ENCODE data around the gene USP47. TPM values are rescaled to one million over a fixed set of nuclear protein-coding genes. Genes with fewer than 3 reads are reported as not detected.

Gene USP47
- total RNA-seq, 2 experiments from 2014 or later = 42.2 to 44.1 TPM

DNA sequence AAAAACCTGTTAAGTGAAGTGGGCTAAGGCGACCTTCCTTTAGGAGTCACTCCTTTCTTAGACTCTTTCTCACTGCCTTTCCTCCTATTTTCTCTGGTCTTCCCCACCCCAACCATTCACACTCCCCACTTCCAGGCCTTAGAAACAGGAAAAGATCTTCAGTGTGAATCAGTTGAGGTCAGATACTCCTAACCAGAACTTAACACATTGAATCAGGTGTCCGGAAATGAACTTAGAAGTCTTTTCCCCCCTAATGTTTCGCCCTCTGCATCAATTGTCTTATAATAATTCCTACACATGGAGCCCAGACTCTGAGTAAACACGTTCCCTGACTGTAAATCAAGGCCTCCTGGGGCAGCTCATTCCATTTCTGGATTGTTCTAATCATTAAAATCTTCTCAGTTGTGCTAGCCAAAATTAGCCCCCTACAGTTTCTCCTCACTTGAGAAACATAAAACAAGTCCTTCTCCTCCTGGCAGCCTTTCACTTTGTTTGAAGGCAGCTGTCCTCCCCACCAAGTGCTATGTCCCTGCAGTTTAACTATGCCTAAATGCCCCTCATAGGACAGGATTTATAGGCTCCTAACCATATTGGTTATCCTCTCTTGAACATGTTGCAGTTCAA, 32.7 kb upstream of the USP47 start:
- ChIA-PET CTCF (ENCODE audit: unreplicated experiment) (interaction anchor here (1.1 kb wide), 1 partner anchor 55 kb away, joined by 3 read pairs; no protein-coding TSS in a partner anchor), POLR2A (no interaction called here)
- no peaks in the 10 kb centered on the region for H3K9me2 ChIP-seq (ENCODE audit: insufficient read depth, low read length)
- no peak overlapping the region for H3K4me2 ChIP-seq (ENCODE audit: low read length)
- no peaks in the 10 kb centered on the region for H4K20me1 ChIP-seq (ENCODE audit: insufficient read depth, low read length)
- no peak for TF ChIP-seq EZH2phosphoT487 (IDR thresholded peaks at IDR 0.05; ENCODE audit: borderline replicate concordance, low read depth, low read length)
- TF ChIP-seq, protein P1, sequence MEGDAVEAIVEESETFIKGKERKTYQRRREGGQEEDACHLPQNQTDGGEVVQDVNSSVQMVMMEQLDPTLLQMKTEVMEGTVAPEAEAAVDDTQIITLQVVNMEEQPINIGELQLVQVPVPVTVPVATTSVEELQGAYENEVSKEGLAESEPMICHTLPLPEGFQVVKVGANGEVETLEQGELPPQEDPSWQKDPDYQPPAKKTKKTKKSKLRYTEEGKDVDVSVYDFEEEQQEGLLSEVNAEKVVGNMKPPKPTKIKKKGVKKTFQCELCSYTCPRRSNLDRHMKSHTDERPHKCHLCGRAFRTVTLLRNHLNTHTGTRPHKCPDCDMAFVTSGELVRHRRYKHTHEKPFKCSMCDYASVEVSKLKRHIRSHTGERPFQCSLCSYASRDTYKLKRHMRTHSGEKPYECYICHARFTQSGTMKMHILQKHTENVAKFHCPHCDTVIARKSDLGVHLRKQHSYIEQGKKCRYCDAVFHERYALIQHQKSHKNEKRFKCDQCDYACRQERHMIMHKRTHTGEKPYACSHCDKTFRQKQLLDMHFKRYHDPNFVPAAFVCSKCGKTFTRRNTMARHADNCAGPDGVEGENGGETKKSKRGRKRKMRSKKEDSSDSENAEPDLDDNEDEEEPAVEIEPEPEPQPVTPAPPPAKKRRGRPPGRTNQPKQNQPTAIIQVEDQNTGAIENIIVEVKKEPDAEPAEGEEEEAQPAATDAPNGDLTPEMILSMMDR (conservative IDR thresholded peaks at IDR 0.05; ENCODE audit: low read length) = no peak
- no peaks in the 10 kb centered on the region for H3K4me1 ChIP-seq (ENCODE audit: insufficient read depth, low read length, poor library complexity, severe bottlenecking)
- no peaks in the 10 kb centered on the region for H3K36me3 ChIP-seq (ENCODE audit: insufficient read depth, low read length)
- H3K4me3 ChIP-seq (ENCODE audit: low read depth, low read length, poor library complexity, severe bottlenecking) = no peak overlapping the region
- BruUV-seq (replicated peaks) = no TSS peak
- H3K79me2 ChIP-seq (ENCODE audit: insufficient read depth, low read depth, low read length) = no peaks in the 10 kb centered on the region
- H3K9me3 ChIP-seq (ENCODE audit: low read length) = no peaks in the 10 kb centered on the region
- H3K27ac ChIP-seq (ENCODE audit: low read depth, low read length, poor library complexity, severe bottlenecking) = no peak overlapping the region
- no peak for DNase-seq (ENCODE audit: low spot score)
- H2AFZ ChIP-seq (ENCODE audit: low read length) = no peak overlapping the region
- intact Hi-C loops (cut with micrococcal nuclease; ENCODE audit: unreplicated experiment) = no loop called here

DNA sequence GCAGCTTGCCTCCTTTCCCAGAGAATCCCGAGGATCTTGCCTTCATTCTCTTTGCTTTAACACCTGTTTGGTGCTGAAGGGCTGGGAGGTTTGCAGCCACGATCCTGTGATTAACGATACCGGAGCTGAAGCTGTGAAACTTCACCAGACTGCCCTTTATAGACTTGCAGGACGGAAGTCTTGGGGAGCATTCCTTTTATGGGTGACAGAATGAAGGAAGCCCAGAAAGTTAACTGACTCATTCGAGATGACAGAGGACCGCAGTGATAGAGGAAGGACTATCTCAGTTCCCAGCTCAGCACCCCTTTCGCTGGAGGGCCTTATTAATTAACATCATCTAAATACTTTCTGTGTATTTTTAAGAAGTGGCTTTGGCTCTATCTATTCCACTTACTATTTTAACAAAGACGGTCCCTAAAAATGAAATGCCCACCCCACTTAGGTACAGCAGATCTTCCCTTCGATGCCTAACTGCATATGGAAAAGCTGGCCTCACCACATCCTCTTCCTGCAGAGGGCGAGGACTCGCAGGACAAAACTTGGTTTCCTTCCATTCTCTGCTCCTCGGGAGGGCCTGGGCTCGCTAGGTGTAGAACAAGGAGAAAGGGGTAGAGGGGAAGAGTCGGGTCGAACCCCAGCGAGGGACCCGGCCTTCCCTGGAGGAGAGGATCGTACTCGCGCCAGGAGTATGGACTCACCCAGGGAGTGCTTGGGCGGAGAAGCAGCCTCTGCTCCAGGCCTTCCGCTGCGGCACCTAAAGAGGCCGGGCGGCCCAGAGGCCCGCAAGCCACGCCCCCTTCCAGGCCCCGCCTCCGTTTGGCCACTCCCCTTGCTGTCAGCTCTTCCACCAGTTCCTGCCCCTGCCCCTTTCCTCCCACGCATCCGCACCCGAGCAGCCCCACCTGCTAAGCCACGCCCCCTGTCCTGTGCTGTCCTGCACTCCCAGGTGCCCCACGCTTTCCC, 30.7 kb upstream of the USP47 start:
- no TSS peak for BruUV-seq (replicated peaks)
- Histone ChIP-seq H3K9me2 (ENCODE audit: insufficient read depth, low read length) (no peaks in the 10 kb centered on the region), H3K79me2 (ENCODE audit: insufficient read depth, low read depth, low read length) (no peaks in the 10 kb centered on the region), H3K4me2 (ENCODE audit: low read length) (no peak overlapping the region), H3K27ac (ENCODE audit: low read depth, low read length, poor library complexity, severe bottlenecking) (no peak overlapping the region), H3K4me3 (ENCODE audit: low read depth, low read length, poor library complexity, severe bottlenecking) (no peak overlapping the region), H3K36me3 (ENCODE audit: insufficient read depth, low read length) (no peaks in the 10 kb centered on the region), H3K9me3 (ENCODE audit: low read length) (no peaks in the 10 kb centered on the region), H4K20me1 (ENCODE audit: insufficient read depth, low read length) (no peaks in the 10 kb centered on the region), H2AFZ (ENCODE audit: low read length) (no peak overlapping the region), H3K4me1 (ENCODE audit: insufficient read depth, low read length, poor library complexity, severe bottlenecking) (no peaks in the 10 kb centered on the region)
- TF ChIP-seq, protein P1 (conservative IDR thresholded peaks at IDR 0.05; ENCODE audit: low read length) = no peak
- no peak for TF ChIP-seq EZH2phosphoT487 (IDR thresholded peaks at IDR 0.05; ENCODE audit: borderline replicate concordance, low read depth, low read length)
- no peak for DNase-seq (ENCODE audit: low spot score)
- POLR2A ChIA-PET = no interaction called here
- intact Hi-C loops (cut with micrococcal nuclease; ENCODE audit: unreplicated experiment) = no loop called here
- CTCF ChIA-PET (ENCODE audit: unreplicated experiment) = no interaction called here
